Activated CD8-positive, alpha-beta memory T cell treated with anti-CD3 and anti-CD28 coated beads for 1 hour (primary cell): ENCODE measurements around the gene PUS10.
"Not testable (repeated sequence)": the region's sequence is repeated elsewhere in the genome, so short reads cannot be mapped to it uniquely, and the experiment has no call there.

Experiments
- DNase-seq, 2 donors: peaks; one replicate each; pipeline ENCODE4 v3.0.0-alpha.2; 2020; ENCODE audit warnings: low read depth in 1 of 2; ENCODE audit errors: extremely low read depth in 1 of 2

Gene PUS10

DNA sequence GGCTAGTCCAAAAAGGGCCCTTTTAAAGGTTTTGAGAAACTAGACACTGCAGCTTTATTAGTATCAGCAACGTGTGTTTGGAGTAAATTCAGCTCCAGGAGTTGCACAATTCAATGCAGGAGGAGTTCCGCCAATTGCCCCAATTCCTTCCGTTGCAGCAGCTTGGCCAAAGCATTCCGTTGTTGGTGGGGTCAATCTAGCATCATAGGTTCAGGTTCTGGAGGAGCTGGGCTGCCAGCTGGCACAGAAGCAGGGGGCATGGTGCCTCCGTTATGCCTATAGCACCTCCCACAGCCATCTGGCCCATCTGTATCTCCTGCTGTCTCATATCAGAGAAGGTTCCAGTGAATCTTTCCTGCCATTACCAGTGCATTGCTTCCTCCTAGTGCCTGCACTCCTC lies 81.3 kb downstream of the PUS10 start:
- no peak for DNase-seq

DNA sequence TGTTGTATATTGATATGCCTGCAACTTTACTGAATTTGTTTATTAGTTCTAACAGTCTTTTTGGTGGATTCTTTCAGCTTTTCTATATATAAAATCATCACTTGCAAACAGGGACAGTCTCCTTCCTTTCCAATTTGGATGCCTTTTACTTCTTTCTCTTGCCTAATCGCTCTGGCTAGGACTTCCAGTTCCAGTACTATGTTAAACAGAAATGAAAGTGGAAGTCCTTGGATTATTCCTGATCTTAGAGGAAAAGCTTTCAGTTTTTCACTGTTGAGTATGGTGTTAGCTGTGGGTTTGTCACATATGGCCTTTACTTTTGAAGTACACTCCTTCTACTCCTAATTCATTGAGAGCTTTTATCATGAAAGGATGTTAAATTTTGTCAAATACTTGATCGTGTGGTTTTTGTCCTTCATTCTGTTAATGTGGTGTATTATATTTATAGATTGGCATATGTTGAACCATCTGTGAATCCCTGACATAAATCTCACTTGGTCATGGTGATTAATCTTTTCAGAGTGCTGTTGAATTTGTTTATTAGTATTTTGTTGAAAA lies 83.8 kb downstream of the PUS10 start:
- DNase-seq, result no peak

DNA sequence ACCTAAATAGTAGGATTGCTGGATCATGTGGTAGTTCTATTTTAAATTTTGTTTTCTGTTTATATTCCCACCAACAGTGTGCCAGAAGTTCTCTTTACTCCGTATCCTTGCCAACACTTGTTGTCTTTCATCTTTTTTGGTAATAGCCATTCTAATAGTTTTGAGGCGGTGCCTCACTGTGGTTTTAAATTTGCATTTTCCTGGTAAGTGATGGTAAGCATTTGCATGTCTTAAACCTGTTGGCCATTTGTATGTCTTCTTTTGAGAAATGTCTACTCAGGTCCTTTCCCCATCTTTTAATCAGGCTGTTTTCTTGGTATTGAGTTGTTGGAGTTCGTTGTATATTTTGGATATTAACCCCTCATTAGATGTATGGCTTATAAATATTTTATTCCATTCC lies 85.1 kb downstream of the PUS10 start:
- no peak for DNase-seq

DNA sequence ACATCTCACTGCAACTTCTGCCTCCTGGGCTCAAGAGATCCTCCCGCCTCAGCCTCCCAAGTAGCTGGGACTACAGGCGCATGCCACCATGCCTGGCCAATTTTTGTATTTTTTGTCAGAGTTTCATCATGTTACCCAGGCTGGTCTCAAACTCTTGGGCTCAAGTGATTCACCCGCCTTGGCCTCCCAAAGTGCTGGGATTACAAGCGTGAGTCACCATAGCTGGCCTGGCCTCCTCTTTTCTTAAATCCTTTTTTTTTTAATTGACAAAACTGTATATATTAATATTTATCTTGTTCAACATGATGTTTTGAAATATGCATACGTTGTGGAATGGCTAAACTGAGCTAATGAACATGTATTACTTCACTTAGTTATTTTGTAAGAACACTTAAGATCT lies 86.0 kb downstream of the PUS10 start:
- DNase-seq, result not testable (repeated sequence)

DNA sequence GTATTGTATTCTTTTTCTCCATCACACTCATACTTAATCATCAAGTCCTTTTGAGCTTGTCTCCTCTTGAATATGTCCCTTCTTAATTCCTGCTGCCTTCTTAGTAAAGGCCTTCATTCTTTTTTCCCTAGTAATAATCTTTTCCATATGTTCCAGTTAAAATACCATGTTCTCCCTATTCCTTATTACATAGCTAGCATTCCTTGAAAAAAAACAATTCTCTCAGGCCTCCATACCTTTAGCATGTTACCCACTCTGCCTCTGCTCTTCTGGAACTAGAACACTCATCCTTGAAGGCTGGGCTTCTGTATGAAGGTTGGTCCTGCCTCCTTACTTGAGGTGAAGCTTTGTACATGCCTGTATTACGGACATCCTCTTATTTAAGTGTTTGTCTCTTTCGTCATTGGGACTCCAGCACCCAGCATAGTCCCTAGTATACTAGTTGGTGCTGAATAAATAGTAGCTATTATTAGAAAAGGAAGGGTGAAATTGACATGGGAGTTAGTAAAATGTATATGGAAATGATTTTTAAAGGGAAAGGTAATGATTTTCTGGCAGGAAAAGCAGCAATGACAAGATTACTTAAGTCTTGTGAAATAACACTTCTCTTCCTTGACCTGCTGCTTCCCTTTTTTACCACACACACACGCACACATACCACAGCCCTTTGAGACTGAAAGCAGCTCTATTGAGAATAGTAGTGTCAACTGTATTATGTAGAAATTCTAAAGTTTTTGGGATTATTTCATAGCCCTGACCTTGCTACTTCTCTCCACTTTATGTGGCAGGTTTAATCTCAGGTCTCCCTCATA lies 91.1 kb downstream of the PUS10 start:
- no peak for DNase-seq

DNA sequence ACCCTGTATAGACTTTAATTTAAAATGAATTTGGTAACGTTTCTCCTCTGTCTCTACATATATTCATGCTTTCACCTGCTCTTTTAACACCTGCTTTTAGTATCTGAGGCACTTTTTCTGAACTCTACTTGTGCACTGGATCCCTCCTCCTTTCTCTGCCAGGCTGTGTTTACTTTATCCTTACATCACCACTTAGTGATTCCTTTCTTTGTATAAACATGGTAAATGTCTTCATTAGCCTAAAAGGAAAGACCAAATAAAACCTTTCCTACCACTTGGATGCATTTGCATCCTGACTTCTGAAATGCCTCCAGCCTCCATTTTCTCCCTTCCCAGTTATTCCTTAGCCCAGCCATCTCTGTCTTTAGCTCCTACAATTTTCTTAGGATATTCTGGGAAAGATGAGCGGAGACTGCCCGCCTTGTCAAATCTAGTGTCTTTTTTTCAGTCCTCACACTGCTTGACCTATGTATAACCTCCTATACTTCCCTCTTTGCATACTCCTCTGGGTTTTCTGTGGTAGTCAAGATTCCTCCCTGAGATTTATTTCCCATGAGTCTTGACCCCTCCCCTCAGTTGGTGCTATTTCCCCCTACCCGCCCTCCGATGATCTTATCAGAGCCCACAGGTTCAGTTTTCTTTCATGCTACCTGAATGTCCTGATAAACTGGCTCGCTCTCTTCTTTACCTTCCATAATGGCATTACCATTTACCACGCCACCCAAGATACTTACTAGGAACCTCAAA lies 91.9 kb downstream of the PUS10 start:
- no peak for DNase-seq

DNA sequence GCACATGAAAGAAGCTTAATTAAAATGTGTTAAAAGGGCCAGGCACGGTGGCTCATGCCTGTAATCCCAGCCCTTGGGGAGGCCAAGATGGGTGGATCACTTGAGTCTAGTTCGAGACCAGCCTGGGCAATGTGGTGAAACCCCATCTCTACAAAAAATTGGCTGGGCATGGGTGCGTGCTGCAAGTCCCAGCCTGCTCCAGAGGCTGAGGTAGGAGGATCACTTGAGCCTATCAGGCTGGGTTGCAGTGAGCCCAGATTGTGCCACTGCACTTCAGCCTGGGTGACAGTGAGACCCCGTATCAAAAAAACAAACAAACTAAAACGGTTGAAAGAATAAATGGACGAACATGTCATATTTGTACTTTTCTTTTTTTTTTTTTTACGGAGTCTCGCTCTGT lies 110.7 kb downstream of the PUS10 start:
- no peak for DNase-seq

DNA sequence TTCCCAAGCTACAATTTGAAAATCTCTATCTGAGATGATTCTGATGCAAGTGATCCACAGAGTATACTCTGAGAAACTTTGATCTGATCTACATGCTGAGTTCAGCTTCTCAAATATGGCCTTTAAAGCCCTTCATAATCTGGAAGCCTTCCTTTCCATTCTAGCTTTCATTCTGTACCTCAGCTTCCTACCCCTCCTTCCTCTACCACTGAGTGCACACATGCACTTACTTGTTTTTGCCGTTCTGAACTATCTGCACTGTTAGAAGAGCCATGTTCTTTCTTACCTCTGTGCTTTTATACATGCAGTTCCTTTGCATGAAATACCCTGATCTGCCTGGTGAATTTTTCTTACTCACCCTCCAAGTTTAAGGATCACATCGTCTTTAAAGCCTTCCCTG lies 111.7 kb downstream of the PUS10 start:
- DNase-seq, result no peak

DNA sequence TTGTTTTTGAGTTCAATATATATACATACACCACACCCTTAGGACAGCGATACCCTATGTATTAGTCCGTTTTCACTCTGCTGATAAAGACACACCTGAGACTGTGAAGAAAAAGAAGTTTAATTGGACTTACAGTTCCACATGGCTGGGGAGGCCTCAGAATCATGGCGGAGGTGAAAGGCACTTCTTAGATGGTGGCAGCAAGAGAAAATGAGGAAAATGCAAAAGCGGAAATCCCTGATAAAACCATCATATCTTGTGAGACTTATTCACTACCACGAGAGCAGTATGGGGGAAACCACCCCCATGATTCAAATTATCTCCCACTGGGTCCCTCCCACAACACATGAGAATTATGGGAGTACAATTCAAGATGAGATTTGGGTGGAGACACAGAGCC lies 112.2 kb downstream of the PUS10 start:
- not testable (repeated sequence) for DNase-seq

DNA sequence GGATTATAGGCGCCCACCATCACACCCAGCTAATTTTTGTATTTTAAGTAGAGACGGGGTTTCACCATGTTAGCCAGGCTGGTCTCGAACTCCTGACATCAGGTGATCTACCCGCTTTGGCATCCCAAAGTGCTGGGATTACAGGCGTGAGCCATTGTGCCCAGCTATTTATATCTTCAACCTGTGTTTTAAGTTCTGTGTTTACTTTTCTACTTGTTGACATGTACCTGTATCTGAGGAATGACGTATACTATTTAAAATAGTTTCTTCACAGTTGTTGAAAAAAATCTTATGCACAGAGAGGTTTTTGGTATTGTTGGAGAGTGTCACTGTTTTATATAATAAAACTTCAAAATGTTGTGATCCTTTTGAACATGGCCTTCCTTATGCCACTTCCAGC lies 116.8 kb downstream of the PUS10 start:
- not testable (repeated sequence) for DNase-seq

DNA sequence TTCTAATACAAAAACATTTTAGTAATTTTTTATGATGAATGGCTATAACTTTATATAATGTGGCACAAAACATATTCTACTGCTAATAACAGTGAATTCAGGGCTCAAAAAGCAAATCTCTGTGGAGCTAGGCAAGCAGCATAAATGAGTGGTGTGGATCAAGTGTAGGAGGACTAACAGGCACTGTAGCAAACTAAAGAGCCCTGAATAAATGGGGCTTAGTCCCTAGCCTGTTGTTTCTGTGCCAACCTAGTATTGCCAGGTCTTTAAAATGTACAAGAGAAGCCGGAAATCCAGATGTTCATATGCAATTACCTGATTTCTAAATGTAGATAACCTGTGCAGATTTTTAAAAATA lies 118.2 kb downstream of the PUS10 start:
- no peak for DNase-seq

DNA sequence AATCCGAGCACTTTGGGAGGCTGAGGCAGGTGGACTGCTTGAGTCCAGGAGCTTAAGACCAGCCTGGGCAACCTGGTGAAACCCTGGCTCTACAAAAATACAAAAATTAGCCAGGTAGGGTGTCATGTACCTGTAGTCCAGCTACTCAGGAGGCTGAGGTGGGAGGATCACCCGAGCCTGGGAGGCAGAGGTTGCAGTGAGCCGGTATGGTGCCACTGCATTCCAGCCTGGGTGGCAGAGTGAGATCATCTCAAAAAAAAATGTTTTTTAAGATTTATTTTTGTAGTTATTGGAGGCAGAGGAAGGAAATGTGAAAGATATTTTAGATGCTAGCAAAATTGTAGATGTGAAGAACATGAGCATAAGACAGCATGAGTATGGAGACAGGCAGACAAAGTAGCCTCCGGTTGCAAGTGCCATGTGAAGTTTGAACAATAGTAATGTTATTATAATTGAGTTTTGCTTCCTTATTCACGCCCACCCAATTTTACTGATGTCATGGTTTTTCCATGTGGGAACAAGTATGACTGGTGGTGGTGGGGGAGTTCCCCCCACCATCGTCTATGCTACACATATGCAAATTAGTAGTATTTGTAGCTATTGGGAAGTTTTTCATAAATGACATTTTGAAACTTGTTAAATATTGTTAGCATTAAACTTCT lies 118.7 kb downstream of the PUS10 start:
- DNase-seq, result no peak

DNA sequence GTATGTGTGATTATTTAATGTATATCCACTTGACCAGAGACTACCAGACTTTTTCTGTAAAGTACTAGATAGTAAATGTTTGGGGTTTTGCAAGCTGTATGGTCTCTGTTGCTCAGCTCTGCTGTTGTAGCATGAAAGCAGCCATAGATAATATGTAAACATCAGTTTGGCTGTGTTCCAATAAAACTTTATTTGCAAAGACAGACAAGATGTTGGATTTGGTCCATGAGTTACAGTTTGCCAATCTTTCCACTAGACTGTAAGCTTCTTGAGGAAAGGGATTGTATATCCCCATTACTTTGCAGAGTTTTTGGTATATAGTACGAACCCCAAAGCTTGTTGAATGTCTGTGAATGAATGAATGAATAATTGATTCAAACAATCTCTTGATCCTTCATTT lies 119.5 kb downstream of the PUS10 start:
- DNase-seq, result no peak
